Measurements from ENCODE around the gene UBE2Q1. TPM values are rescaled to one million over a fixed set of nuclear protein-coding genes. Genes with fewer than 3 reads are reported as not detected.
"Not testable (repeated sequence)": the region's sequence is repeated elsewhere in the genome, so short reads cannot be mapped to it uniquely, and the experiment has no call there.

The UBE2Q1 gene
- total and polyA plus RNA-seq, 10 of the 15 experiments (the other 5 are each of a cell fraction or from before 2014, with no cell fraction given): 3.9 to 82.6 (median 24.1) TPM

DNA sequence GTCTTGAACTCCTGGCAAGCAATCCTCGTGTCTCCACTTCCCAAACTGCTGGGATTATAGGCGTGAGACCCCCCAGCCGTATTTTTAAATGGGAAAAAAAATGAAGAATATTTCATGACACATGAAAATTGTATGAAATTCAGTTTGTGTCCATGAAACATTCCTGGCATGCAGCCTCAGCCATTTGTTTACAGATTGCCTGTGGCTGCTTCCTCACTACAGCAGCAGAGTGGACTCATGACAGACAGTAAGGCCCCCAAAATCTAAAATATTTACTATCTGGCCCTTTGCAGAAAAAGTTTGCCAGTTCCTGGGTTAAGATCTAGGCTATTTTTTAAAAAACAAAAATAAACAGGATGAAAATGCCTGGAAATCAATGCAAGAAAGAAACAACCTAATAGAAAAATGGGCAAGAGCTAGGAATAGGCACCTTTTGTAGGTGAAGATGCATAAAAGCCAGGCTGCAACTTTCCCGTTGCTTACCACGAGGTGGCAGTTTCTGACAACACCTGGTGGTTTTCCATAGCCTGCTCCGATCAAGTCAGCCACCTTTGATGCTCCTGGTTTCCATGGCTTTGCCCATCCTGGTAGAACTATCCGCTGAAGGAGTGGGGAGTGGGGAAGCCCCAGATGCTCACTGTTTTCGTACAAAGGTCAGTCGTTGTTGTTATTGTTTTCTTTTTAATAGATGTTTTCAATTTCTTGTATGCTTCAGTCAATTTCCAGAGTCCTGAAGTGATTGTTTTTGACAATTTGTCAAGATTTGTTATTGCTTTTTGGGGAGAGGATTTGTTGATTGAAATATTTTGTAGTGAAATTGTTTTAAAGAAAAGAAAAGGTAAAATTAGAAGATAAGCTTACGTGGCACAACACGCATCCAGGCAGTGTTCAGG, 24.3 kb downstream of the UBE2Q1 start (continued):
- TF ChIP-seq MYC (IDR thresholded peaks at IDR 0.05; ENCODE audit: insufficient read depth, insufficient read length, insufficient replicate concordance, low read length, severe bottlenecking) (no peak), ZNF207 (IDR thresholded peaks at IDR 0.05; ENCODE audit: borderline replicate concordance) (no peak)

GRCh38 chr1:154531950-154532349, 26.5 kb downstream of the UBE2Q1 start:
- DNase-seq (ENCODE audit: low read depth, low spot score); intact Hi-C loops (cut with micrococcal nuclease; ENCODE audit: unreplicated experiment); FAIRE-seq; BruUV-seq (replicated peaks); H3K36me3 ChIP-seq (ENCODE audit: control insufficient read depth in 2 of 2, insufficient read depth in 2 of 2, low read length in 1 of 2); H3K4me2 ChIP-seq (ENCODE audit: control insufficient read depth, insufficient read depth); H3K27me3 ChIP-seq (replicated peaks in 1 of 2; ENCODE audit: control insufficient read depth in 2 of 2, insufficient read depth in 2 of 2, low read length in 1 of 2); POLR2A ChIA-PET; H3K27ac ChIP-seq (ENCODE audit: control insufficient read depth, insufficient read depth); ATAC-seq; H3K4me1 ChIP-seq (ENCODE audit: control insufficient read depth, insufficient read depth, low read length); H3K9ac ChIP-seq (ENCODE audit: control insufficient read depth, insufficient read depth, low read length); RAD21 ChIA-PET (ENCODE audit: unreplicated experiment); H4K20me1 ChIP-seq (ENCODE audit: control insufficient read depth, insufficient read depth); in situ Hi-C loops (cut with MboI); H3K79me2 ChIP-seq (ENCODE audit: control insufficient read depth, insufficient read depth, low read length); H2AFZ ChIP-seq (ENCODE audit: control insufficient read depth, low read depth, low read length); H3K9me3 ChIP-seq (replicated peaks; ENCODE audit: control insufficient read depth, insufficient read depth, low read length); H3K4me3 ChIP-seq: not testable (repeated sequence)
- WGBS (ENCODE audit: insufficient coverage, insufficient replicate concordance, low lambda C conversion rate, missing lambda C conversion rate): 84% methylated on average over 13 of the region's 13 CpGs
- SMC1A ChIA-PET (ENCODE audit: uncharacterized antibody, unreplicated experiment): interaction anchor here (1.0 kb wide), 1 partner anchor 15 kb away, joined by 3 read pairs; no protein-coding TSS in a partner anchor
- CTCF ChIA-PET: interaction anchor here (1.0 to 1.8 kb wide), 5 partner anchors 14 to 64 kb away, joined by 3 to 5 read pairs (median 4); no protein-coding TSS in a partner anchor

DNA sequence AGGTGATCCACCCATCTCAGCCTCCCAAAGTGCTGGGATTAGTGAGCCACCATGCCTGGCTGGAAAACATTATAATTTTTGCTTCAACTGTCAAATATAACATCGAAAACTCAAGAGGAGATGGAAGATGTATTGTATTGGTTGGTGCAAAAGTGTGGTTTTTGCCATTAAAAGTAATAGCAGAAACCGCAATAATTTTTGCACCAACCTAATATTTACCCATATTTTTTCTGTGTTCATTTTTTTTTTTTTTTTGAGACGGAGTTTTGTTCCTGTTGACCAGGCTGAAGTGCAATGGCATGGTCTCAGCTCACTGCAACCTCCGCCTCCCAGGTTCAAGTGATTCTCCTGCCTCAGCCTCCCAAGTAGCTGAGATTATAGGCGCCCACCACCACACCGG, 29.2 kb downstream of the UBE2Q1 start:
- ATAC-seq: no peak
- no peaks in the 10 kb centered on the region for H3K36me3 ChIP-seq (ENCODE audit: control insufficient read depth in 2 of 2, insufficient read depth in 2 of 2, low read length in 1 of 2)
- no peak overlapping the region for H3K4me2 ChIP-seq (ENCODE audit: control insufficient read depth, insufficient read depth)
- no peak overlapping the region for H3K9ac ChIP-seq (ENCODE audit: control insufficient read depth, insufficient read depth, low read length)
- no peak for DNase-seq (ENCODE audit: low read depth, low spot score)
- no peaks in the 10 kb centered on the region for H3K4me1 ChIP-seq (ENCODE audit: control insufficient read depth, insufficient read depth, low read length)
- ChIA-PET RAD21 (ENCODE audit: unreplicated experiment) (no interaction called here), CTCF (interaction anchor here (1.7 kb wide), 2 partner anchors 48 to 194 kb away, joined by 4 to 5 read pairs; no protein-coding TSS in a partner anchor), SMC1A (ENCODE audit: uncharacterized antibody, unreplicated experiment) (no interaction called here), POLR2A (no interaction called here)
- H3K9me3 ChIP-seq (replicated peaks; ENCODE audit: control insufficient read depth, insufficient read depth, low read length): no peaks in the 10 kb centered on the region; the same call in 2 of the 3 replicates
- no TSS peak for BruUV-seq (replicated peaks)
- no peak for FAIRE-seq
- intact Hi-C loops (cut with micrococcal nuclease; ENCODE audit: unreplicated experiment): no loop called here
- H3K79me2 ChIP-seq (ENCODE audit: control insufficient read depth, insufficient read depth, low read length): no peaks in the 10 kb centered on the region
- no peak overlapping the region for H2AFZ ChIP-seq (ENCODE audit: control insufficient read depth, low read depth, low read length)
- H3K27me3 ChIP-seq (replicated peaks in 1 of 2; ENCODE audit: control insufficient read depth in 2 of 2, insufficient read depth in 2 of 2, low read length in 1 of 2): no peaks in the 10 kb centered on the region; a peak in 1 of 4 replicates
- no peaks in the 10 kb centered on the region for H4K20me1 ChIP-seq (ENCODE audit: control insufficient read depth, insufficient read depth)
- H3K27ac ChIP-seq (ENCODE audit: control insufficient read depth, insufficient read depth): no peak overlapping the region
- in situ Hi-C loops (cut with MboI): no loop called here
- WGBS (ENCODE audit: insufficient coverage, insufficient replicate concordance, low lambda C conversion rate, missing lambda C conversion rate): 67% methylated on average over 6 of the region's 6 CpGs
- H3K4me3 ChIP-seq: no peak overlapping the region
- TF ChIP-seq SUPT20H (IDR thresholded peaks at IDR 0.05; ENCODE audit: borderline replicate concordance, control insufficient read depth, low read depth, low read length) (no peak), RELA (IDR thresholded peaks at IDR 0.05; ENCODE audit: borderline replicate concordance, partially characterized antibody) (no peak), RCOR1 (conservative IDR thresholded peaks at IDR 0.05; ENCODE audit: low read depth, low read length) (no peak), RBBP5 (conservative IDR thresholded peaks at IDR 0.05) (no peak)
- TF ChIP-seq, protein P1, sequence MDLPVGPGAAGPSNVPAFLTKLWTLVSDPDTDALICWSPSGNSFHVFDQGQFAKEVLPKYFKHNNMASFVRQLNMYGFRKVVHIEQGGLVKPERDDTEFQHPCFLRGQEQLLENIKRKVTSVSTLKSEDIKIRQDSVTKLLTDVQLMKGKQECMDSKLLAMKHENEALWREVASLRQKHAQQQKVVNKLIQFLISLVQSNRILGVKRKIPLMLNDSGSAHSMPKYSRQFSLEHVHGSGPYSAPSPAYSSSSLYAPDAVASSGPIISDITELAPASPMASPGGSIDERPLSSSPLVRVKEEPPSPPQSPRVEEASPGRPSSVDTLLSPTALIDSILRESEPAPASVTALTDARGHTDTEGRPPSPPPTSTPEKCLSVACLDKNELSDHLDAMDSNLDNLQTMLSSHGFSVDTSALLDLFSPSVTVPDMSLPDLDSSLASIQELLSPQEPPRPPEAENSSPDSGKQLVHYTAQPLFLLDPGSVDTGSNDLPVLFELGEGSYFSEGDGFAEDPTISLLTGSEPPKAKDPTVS (IDR thresholded peaks at IDR 0.05; ENCODE audit: low read depth, low read length): no peak
- TF ChIP-seq, protein P2, sequence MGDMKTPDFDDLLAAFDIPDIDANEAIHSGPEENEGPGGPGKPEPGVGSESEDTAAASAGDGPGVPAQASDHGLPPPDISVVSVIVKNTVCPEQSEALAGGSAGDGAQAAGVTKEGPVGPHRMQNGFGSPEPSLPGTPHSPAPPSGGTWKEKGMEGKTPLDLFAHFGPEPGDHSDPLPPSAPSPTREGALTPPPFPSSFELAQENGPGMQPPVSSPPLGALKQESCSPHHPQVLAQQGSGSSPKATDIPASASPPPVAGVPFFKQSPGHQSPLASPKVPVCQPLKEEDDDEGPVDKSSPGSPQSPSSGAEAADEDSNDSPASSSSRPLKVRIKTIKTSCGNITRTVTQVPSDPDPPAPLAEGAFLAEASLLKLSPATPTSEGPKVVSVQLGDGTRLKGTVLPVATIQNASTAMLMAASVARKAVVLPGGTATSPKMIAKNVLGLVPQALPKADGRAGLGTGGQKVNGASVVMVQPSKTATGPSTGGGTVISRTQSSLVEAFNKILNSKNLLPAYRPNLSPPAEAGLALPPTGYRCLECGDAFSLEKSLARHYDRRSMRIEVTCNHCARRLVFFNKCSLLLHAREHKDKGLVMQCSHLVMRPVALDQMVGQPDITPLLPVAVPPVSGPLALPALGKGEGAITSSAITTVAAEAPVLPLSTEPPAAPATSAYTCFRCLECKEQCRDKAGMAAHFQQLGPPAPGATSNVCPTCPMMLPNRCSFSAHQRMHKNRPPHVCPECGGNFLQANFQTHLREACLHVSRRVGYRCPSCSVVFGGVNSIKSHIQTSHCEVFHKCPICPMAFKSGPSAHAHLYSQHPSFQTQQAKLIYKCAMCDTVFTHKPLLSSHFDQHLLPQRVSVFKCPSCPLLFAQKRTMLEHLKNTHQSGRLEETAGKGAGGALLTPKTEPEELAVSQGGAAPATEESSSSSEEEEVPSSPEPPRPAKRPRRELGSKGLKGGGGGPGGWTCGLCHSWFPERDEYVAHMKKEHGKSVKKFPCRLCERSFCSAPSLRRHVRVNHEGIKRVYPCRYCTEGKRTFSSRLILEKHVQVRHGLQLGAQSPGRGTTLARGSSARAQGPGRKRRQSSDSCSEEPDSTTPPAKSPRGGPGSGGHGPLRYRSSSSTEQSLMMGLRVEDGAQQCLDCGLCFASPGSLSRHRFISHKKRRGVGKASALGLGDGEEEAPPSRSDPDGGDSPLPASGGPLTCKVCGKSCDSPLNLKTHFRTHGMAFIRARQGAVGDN (IDR thresholded peaks at IDR 0.05): no peak

All from GM12878 (cell line).